Measurements from ENCODE around the gene GNAI2.
"Not testable (repeated sequence)": the region's sequence is repeated elsewhere in the genome, so short reads cannot be mapped to it uniquely, and the experiment has no call there.

GNAI2 gene

GRCh38 chr3:50264383-50264963 lies 28.5 kb downstream of the GNAI2 start:
- no peak for DNase-seq (ENCODE audit: low read depth)

GRCh38 chr3:50264964-50265485 lies 29.0 kb downstream of the GNAI2 start:
- DNase-seq (ENCODE audit: low read depth): no peak

- no peak for DNase-seq (ENCODE audit: low read depth)
These were observed 29.6 kb downstream of the GNAI2 start for GRCh38 chr3:50265571-50265970.

- DNase-seq (ENCODE audit: low read depth): no peak
These were observed 30.0 kb downstream of the GNAI2 start for GRCh38 chr3:50266017-50266416.

GRCh38 chr3:50266836-50267235 lies 30.8 kb downstream of the GNAI2 start:
- no peak for DNase-seq (ENCODE audit: low read depth)

GRCh38 chr3:50267280-50267913 lies 31.4 kb downstream of the GNAI2 start:
- DNase-seq (ENCODE audit: low read depth): no peak

GRCh38 chr3:50268276-50268675 lies 32.3 kb downstream of the GNAI2 start:
- no peak for DNase-seq (ENCODE audit: low read depth)

- no peak for DNase-seq (ENCODE audit: low read depth)
These were observed 32.9 kb downstream of the GNAI2 start, which contains the start of gene SEMA3B for GRCh38 chr3:50268703-50269451. TSS of gene SEMA3B (plus strand) at chr3:50269147. CDS start at chr3:50269241, 94 bp downstream.

GRCh38 chr3:50269460-50269859 lies 33.5 kb downstream of the GNAI2 start:
- DNase-seq (ENCODE audit: low read depth): no peak

- DNase-seq (ENCODE audit: low read depth): no peak
These were observed 34.0 kb downstream of the GNAI2 start for GRCh38 chr3:50269977-50270413.

GRCh38 chr3:50270422-50271224 lies 34.6 kb downstream of the GNAI2 start:
- DNase-seq (ENCODE audit: low read depth): no peak

GRCh38 chr3:50271314-50271936 lies 35.4 kb downstream of the GNAI2 start:
- no peak for DNase-seq (ENCODE audit: low read depth)

GRCh38 chr3:50272538-50272910 lies 36.5 kb downstream of the GNAI2 start:
- not testable (repeated sequence) for DNase-seq (ENCODE audit: low read depth)

- peak; percentile 87 for DNase-seq (ENCODE audit: low read depth)
These were observed 37.1 kb downstream of the GNAI2 start for GRCh38 chr3:50272911-50273688.

- no peak for DNase-seq (ENCODE audit: low read depth)
These were observed 37.7 kb downstream of the GNAI2 start for GRCh38 chr3:50273689-50274065.

- peak; percentile 31 for DNase-seq (ENCODE audit: low read depth)
These were observed 38.5 kb downstream of the GNAI2 start for GRCh38 chr3:50274371-50275104.

- no peak for DNase-seq (ENCODE audit: low read depth)
These were observed 39.4 kb downstream of the GNAI2 start for GRCh38 chr3:50275141-50275995.

- no peak for DNase-seq (ENCODE audit: low read depth)
These were observed 40.2 kb downstream of the GNAI2 start for GRCh38 chr3:50275996-50276761.

- DNase-seq (ENCODE audit: low read depth): no peak
These were observed 40.7 kb downstream of the GNAI2 start for GRCh38 chr3:50276762-50277101.

Data from activated gamma-delta T cell treated with anti-CD3 and anti-CD28 coated beads, Interleukin-2, amount 50 U/mL, for 16 hours (primary cell).